CD4-positive, alpha-beta T cell (primary cell): ENCODE results near the gene ADSS1. TPM values are rescaled to one million over a fixed set of nuclear protein-coding genes. Genes with fewer than 3 reads are reported as not detected.

Experiments used
- ATAC-seq: fragments of 200-7000 bp; cut with Tn5 transposase; one replicate; pipeline ENCODE4 v1.10.0; 2022; ENCODE audit warnings: mild to moderate bottlenecking; ENCODE audit not compliant: poor library complexity
- CTCF ChIA-PET: fragments of 350-600 bp; sonication (Branson Sonifier 250); formaldehyde crosslinking; loops from one replicate; lab custom pipeline; 2021; ENCODE audit warnings: antibody characterized with exemption, inconsistent platforms; lab: Charles Lee
- POLR2A ChIA-PET: fragments of 350-600 bp; sonication (Branson Sonifier 250); formaldehyde crosslinking; loops from one replicate; lab custom pipeline; 2021; ENCODE audit warnings: antibody characterized with exemption, inconsistent platforms; lab: Charles Lee
- DNase-seq, 14 experiments: peaks; one replicate each; pipeline ENCODE4 v3.0.0-alpha.2; 2013 to 2020; ENCODE audit warnings: mixed read lengths in 2 of 14
- H3K27ac ChIP-seq, 2 donors: one replicate each; pipeline versions ENCODE4 v1.5.1 to v1.7.0; 2013; ENCODE audit warnings: low read length in 2 of 2, low read depth in 1 of 2, mild to moderate bottlenecking in 1 of 2
- H3K27me3 ChIP-seq, 2 experiments: 1 replicate in 1 of 2; 2 replicates in 1 of 2; pipeline versions ENCODE4 v1.6.1 to v1.7.0; 2013; ENCODE audit warnings: low read length in 2 of 2, control low read depth in 1 of 2, mild to moderate bottlenecking in 1 of 2, moderate library complexity in 1 of 2; ENCODE audit not compliant: insufficient read depth in 2 of 2, control insufficient read depth in 1 of 2
- H3K36me3 ChIP-seq: one replicate; pipeline ENCODE4 v1.6.1; 2013; ENCODE audit warnings: low read length, control low read depth; ENCODE audit not compliant: insufficient read depth
- H3K4me1 ChIP-seq: one replicate; pipeline ENCODE4 v1.6.1; 2013; ENCODE audit warnings: low read length, control low read depth; ENCODE audit not compliant: insufficient read depth
- H3K4me3 ChIP-seq: one replicate; pipeline ENCODE4 v1.5.1; 2013; ENCODE audit warnings: mild to moderate bottlenecking, low read length, moderate library complexity
- H3K9me3 ChIP-seq, 2 experiments: 1 replicate in 1 of 2; 2 replicates in 1 of 2; pipeline versions ENCODE4 v1.6.1 to v1.7.0; 2013; ENCODE audit warnings: low read length in 2 of 2, mild to moderate bottlenecking in 2 of 2, control low read depth in 1 of 2, moderate library complexity in 1 of 2; ENCODE audit not compliant: control insufficient read depth in 1 of 2, insufficient read depth in 1 of 2
- H3K27ac Mint-ChIP-seq: one replicate; pipeline ENCODE4 v1.8.0; 2020; ENCODE audit warnings: mixed read lengths
- H3K27me3 Mint-ChIP-seq: one replicate; pipeline ENCODE4 v1.8.0; 2021; ENCODE audit warnings: mixed read lengths
- H3K36me3 Mint-ChIP-seq: one replicate; pipeline ENCODE4 v1.8.0; 2021; ENCODE audit warnings: low read depth, mixed read lengths
- H3K4me1 Mint-ChIP-seq: one replicate; pipeline ENCODE4 v1.8.0; 2021; ENCODE audit warnings: low read depth, mixed read lengths
- H3K4me3 Mint-ChIP-seq: one replicate; pipeline ENCODE4 v1.8.0; 2020; ENCODE audit warnings: mild to moderate bottlenecking, mixed read lengths
- H3K9me3 Mint-ChIP-seq: one replicate; pipeline ENCODE4 v1.8.0; 2020; ENCODE audit warnings: mixed read lengths
- CTCF ChIP-seq: fragments of 200-600 bp; IDR thresholded peaks from one replicate; pipeline ENCODE4 v1.8.0; 2022; ENCODE audit warnings: antibody characterized with exemption, mild to moderate bottlenecking
- intact Hi-C, 2 experiments: fragments of 100-400 bp; cut with DNase I in 1 of 2; cut with micrococcal nuclease in 1 of 2; formaldehyde crosslinking; loops; one replicate each; pipeline versions ENCODE4 v1.15.1 to v1.9.0; 2023 to 2025; cut with DNase I, micrococcal nuclease
- total RNA-seq, 174 experiments: library from RNA in 2 of 174; stranded (reverse) in 2 of 174; gene quantifications; one replicate each; pipeline ENCODE4 v1.2.3 and lab custom pipeline; 2021 to 2026

The ADSS1 gene
- total RNA-seq, 2 experiments from 2014 or later: 2.0 to 2.7 TPM

GRCh38 chr14:104717646-104718045 lies 6.4 kb upstream of the ADSS1 start:
- H3K4me3 Mint-ChIP-seq: no peak overlapping the region
- no peaks in the 10 kb centered on the region for H3K27me3 ChIP-seq
- H3K9me3 Mint-ChIP-seq: no peaks in the 10 kb centered on the region
- no peak overlapping the region for H3K4me3 ChIP-seq
- peaks cover 36% of the 10 kb centered on the region for H3K36me3 ChIP-seq
- intact Hi-C loops: no loop called here
- no peaks in the 10 kb centered on the region for H3K4me1 ChIP-seq
- H3K27ac Mint-ChIP-seq: no peak overlapping the region
- no peak for ATAC-seq
- no peak overlapping the region for H3K27ac ChIP-seq
- no peaks in the 10 kb centered on the region for H3K27me3 Mint-ChIP-seq
- ChIA-PET CTCF (no interaction called here), POLR2A (no interaction called here)
- no peak for TF ChIP-seq CTCF
- no peaks in the 10 kb centered on the region for H3K9me3 ChIP-seq
- H3K36me3 Mint-ChIP-seq: peaks cover 25% of the 10 kb centered on the region
- no peak for DNase-seq
- H3K4me1 Mint-ChIP-seq: no peaks in the 10 kb centered on the region

GRCh38 chr14:104718147-104718546 lies 5.9 kb upstream of the ADSS1 start:
- CTCF ChIA-PET: no interaction called here
- intact Hi-C loops: no loop called here
- ATAC-seq: no peak

GRCh38 chr14:104718871-104719270 lies 5.2 kb upstream of the ADSS1 start:
- Histone ChIP-seq H3K4me3 (no peak overlapping the region), H3K27ac (no peak overlapping the region), H3K4me1 (peaks cover 10% of the 10 kb centered on the region), H3K9me3 (no peaks in the 10 kb centered on the region), H3K36me3 (peaks cover 24% of the 10 kb centered on the region), H3K27me3 (no peaks in the 10 kb centered on the region)
- H3K36me3 Mint-ChIP-seq: peaks cover 25% of the 10 kb centered on the region
- no peaks in the 10 kb centered on the region for H3K27me3 Mint-ChIP-seq
- H3K9me3 Mint-ChIP-seq: no peaks in the 10 kb centered on the region
- ATAC-seq (no peak), DNase-seq (no peak)
- no peak for TF ChIP-seq CTCF
- H3K27ac Mint-ChIP-seq: no peak overlapping the region
- POLR2A ChIA-PET: no interaction called here
- H3K4me1 Mint-ChIP-seq: no peaks in the 10 kb centered on the region
- intact Hi-C loops: no loop called here
- no peak overlapping the region for H3K4me3 Mint-ChIP-seq
- CTCF ChIA-PET: no interaction called here

More at GRCh38 chr14:104718147-104718546, 5.9 kb upstream of the ADSS1 start:
- POLR2A ChIA-PET: no interaction called here
- H3K36me3 Mint-ChIP-seq: peaks cover 25% of the 10 kb centered on the region
- Histone ChIP-seq H3K4me3 (no peak overlapping the region), H3K27ac (no peak overlapping the region), H3K36me3 (peaks cover 31% of the 10 kb centered on the region), H3K27me3 (no peaks in the 10 kb centered on the region), H3K4me1 (peaks cover 3% of the 10 kb centered on the region), H3K9me3 (no peaks in the 10 kb centered on the region)
- DNase-seq: no peak
- TF ChIP-seq CTCF: no peak
- H3K27me3 Mint-ChIP-seq: no peaks in the 10 kb centered on the region
- H3K27ac Mint-ChIP-seq: no peak overlapping the region
- no peaks in the 10 kb centered on the region for H3K9me3 Mint-ChIP-seq
- H3K4me1 Mint-ChIP-seq: no peaks in the 10 kb centered on the region
- no peak overlapping the region for H3K4me3 Mint-ChIP-seq
